Cardiac fibroblast (primary cell): ENCODE results near the gene SKI.

Experiments used
- DNase-seq, 2 donors: peaks; one replicate each; pipeline versions ENCODE4 v3.0.0 to v3.0.0-alpha.2; 2010; ENCODE audit warnings: low read depth in 2 of 2
- H3K4me3 ChIP-seq, 2 donors: replicated peaks in 1 of 2; 1 replicate in 1 of 2; 2 replicates in 1 of 2; pipeline ENCODE4 v1.5.1; 2011; ENCODE audit warnings: low read depth in 2 of 2, low read length in 2 of 2, mild to moderate bottlenecking in 2 of 2, moderate library complexity in 1 of 2
- TF ChIP-seq, protein P1 (sequence below): IDR thresholded peaks from one replicate; pipeline ENCODE4 v1.5.1; 2011; ENCODE audit warnings: low read depth, mild to moderate bottlenecking, low read length, inconsistent platforms

The SKI gene

GRCh38 chr1:2341706-2342383 lies 113.7 kb downstream of the SKI start:
- TF ChIP-seq, protein P1, sequence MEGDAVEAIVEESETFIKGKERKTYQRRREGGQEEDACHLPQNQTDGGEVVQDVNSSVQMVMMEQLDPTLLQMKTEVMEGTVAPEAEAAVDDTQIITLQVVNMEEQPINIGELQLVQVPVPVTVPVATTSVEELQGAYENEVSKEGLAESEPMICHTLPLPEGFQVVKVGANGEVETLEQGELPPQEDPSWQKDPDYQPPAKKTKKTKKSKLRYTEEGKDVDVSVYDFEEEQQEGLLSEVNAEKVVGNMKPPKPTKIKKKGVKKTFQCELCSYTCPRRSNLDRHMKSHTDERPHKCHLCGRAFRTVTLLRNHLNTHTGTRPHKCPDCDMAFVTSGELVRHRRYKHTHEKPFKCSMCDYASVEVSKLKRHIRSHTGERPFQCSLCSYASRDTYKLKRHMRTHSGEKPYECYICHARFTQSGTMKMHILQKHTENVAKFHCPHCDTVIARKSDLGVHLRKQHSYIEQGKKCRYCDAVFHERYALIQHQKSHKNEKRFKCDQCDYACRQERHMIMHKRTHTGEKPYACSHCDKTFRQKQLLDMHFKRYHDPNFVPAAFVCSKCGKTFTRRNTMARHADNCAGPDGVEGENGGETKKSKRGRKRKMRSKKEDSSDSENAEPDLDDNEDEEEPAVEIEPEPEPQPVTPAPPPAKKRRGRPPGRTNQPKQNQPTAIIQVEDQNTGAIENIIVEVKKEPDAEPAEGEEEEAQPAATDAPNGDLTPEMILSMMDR = no peak
- DNase-seq = no peak

GRCh38 chr1:2342384-2343022 lies 114.4 kb downstream of the SKI start:
- DNase-seq = no peak
- TF ChIP-seq, protein P1 = no peak
- H3K4me3 ChIP-seq = no peak overlapping the region

More at GRCh38 chr1:2341706-2342383, 113.7 kb downstream of the SKI start:
- no peak overlapping the region for H3K4me3 ChIP-seq

GRCh38 chr1:2343023-2343935 lies 115.2 kb downstream of the SKI start:
- TF ChIP-seq, protein P1 = no peak

DNA sequence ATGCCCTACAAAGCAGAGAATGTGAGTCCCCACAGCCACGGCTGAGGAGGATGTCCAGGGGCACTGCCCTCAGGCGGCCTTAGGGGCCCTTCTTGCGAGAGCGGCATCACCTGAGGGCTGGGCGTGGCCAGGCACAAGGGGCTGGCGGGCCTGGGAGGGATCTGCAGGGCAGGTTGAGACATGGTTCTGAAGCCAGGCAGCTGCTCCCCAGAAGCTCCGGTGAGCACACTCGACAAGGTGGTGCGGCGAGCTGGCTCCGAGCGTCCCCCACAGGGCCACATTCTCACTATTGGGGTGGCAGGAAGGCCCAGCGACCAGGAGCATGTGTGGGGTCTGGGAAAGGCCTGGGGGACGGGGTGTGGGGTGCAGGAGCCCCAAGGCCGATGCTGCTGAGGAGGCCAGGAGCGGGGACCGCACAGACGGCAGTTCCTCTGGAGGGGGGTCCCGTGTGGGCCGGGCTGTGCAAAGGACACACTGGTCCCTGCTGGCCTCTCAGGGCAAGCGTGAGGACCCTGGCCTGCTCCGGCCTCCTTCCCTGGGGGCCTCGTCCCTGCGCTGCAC lies 116.1 kb downstream of the SKI start:
- no peak for DNase-seq
- H3K4me3 ChIP-seq = no peak overlapping the region
- TF ChIP-seq, protein P1 = no peak

More at GRCh38 chr1:2343023-2343935, 115.2 kb downstream of the SKI start:
- DNase-seq = no peak
- no peak overlapping the region for H3K4me3 ChIP-seq

DNA sequence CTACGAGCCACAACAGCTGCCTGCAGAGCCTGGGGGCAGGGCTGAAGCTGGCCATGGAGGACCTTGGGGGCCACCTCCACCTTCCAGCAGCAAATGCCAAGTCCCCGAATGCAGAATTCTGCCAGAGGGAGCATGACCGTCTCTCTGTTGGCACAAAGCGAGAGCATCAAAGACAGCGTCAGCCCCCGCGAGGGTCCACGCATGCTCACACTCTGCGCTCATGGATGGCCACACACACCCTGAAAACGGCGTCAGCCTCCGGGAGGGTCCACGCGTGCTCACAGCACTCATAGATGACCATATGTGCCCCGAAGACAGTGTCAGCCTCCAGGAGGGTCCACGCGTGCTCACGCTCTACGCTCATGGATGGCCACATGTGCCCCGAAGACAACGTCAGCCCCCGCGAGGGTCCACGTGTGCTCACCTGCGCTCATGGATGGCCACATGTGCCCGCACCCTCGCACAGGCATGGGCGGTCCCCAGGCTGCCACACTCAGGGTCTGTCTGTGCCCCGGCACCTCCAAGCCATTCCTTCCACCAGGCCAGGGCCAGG lies 116.7 kb downstream of the SKI start:
- H3K4me3 ChIP-seq = no peak overlapping the region
- no peak for DNase-seq
- TF ChIP-seq, protein P1 = no peak
